GM12878 (cell line): ENCODE data around the gene AWAT1.

Source experiments
- CHD4 ChIP-seq: fragments of 200-600 bp; sonication (generic); IDR thresholded peaks from 2 replicates; pipeline ENCODE4 v1.6.1; 2016; ENCODE audit warnings: mild to moderate bottlenecking
- USF2 ChIP-seq: IDR thresholded peaks from 2 replicates; pipeline ENCODE4 v1.6.1; 2011; ENCODE audit warnings: low read depth, low read length, improper control_type of control experiment, borderline replicate concordance
- TF ChIP-seq, protein P1 (sequence below), 3 experiments: IDR thresholded peaks in 2 of 3; conservative IDR thresholded peaks in 1 of 3; 2 replicates each; pipeline ENCODE4 v1.5.1; 2011; ENCODE audit warnings: low read depth in 3 of 3, low read length in 3 of 3, mild to moderate bottlenecking in 3 of 3, control low read depth in 2 of 3, moderate library complexity in 2 of 3, inconsistent platforms in 1 of 3, mixed read lengths in 1 of 3; ENCODE audit not compliant: control insufficient read depth in 2 of 3, insufficient read depth in 1 of 3; ENCODE audit errors: extremely low read depth in 1 of 3

GRCh38 chrX:70196961-70197720, 37.3 kb upstream of the AWAT1 start:
- TF ChIP-seq CHD4 (no peak), USF2 (no peak)
- TF ChIP-seq, protein P1, sequence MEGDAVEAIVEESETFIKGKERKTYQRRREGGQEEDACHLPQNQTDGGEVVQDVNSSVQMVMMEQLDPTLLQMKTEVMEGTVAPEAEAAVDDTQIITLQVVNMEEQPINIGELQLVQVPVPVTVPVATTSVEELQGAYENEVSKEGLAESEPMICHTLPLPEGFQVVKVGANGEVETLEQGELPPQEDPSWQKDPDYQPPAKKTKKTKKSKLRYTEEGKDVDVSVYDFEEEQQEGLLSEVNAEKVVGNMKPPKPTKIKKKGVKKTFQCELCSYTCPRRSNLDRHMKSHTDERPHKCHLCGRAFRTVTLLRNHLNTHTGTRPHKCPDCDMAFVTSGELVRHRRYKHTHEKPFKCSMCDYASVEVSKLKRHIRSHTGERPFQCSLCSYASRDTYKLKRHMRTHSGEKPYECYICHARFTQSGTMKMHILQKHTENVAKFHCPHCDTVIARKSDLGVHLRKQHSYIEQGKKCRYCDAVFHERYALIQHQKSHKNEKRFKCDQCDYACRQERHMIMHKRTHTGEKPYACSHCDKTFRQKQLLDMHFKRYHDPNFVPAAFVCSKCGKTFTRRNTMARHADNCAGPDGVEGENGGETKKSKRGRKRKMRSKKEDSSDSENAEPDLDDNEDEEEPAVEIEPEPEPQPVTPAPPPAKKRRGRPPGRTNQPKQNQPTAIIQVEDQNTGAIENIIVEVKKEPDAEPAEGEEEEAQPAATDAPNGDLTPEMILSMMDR (IDR thresholded peaks at IDR 0.05 in 2 of 3, conservative IDR thresholded peaks at IDR 0.05 in 1 of 3; ENCODE audit: control insufficient read depth in 2 of 3, extremely low read depth in 1 of 3, insufficient read depth in 1 of 3, low read depth in 3 of 3, low read length in 3 of 3): peak; percentile 64 to 74 (median 65)
